HG03108 (cell line): ENCODE results near the gene FLG.
"Not testable (repeated sequence)": the region's sequence is repeated elsewhere in the genome, so short reads cannot be mapped to it uniquely, and the experiment has no call there.

Source experiments
- ATAC-seq: cut with Tn5 transposase; IDR thresholded peaks from one replicate; pipeline ENCODE4 v1.9.1; 2021; ENCODE audit warnings: moderate library complexity; ENCODE audit not compliant: unreplicated experiment

The FLG gene

DNA sequence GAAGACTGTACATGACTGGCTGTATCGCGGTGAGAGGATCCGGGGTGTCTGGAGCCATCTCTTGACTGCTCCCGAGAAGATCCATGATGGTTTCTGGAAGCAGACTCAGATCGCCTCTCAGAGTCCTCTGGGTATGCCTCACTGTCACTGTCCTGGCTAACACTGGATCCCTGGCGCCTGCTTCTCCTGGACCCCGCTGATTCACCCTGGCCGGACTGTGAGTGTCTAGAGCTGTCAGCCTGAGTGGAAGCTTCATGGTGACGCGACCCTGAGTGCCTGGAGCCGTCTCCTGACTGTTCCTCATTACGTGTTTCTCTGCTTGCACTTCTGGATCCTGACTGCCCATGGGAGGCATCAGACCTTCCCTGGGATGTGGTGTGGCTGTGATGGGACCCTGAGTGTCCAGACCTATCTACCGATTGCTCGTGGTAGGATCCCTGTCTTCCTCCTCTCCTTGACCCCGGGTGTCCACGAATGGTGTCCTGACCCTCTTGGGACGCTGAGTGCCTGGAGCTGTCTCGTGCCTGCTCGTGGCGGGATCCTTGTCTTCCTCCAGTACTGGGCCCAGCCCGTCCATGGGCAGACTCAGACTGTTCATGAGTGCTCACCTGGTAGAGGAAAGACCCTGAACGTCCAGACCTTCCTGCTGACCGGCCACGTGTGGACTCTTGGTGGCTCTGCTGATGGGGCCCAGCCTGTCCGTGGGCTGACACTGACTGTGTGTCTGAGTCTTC lies 21.7 kb downstream of the FLG start:
- not testable (repeated sequence) for ATAC-seq

GRCh38 chr1:152256394-152256793 lies 68.6 kb downstream of the FLG start:
- not testable (repeated sequence) for ATAC-seq
